ENCODE results near the gene TMEM94.
"Not testable (repeated sequence)": the region's sequence is repeated elsewhere in the genome, so short reads cannot be mapped to it uniquely, and the experiment has no call there.

TMEM94 gene

GRCh38 chr17:75445296-75445695, 11.1 kb upstream of the TMEM94 start:
- H3K4me3 ChIP-seq (ENCODE audit: low read length), result no peak overlapping the region
- TF ChIP-seq CTCF (IDR thresholded peaks at IDR 0.05; ENCODE audit: low read length) (no peak), EZH2 (optimal IDR thresholded peaks at IDR 0.05; ENCODE audit: low read depth, low read length) (no peak), EZH2phosphoT487 (IDR thresholded peaks at IDR 0.05; ENCODE audit: low read length) (no peak)
- H3K27ac ChIP-seq (ENCODE audit: low read length), result no peak overlapping the region
- no peaks in the 10 kb centered on the region for H3K9me3 ChIP-seq (replicated peaks; ENCODE audit: insufficient read depth, low read length)
- H2AFZ ChIP-seq (ENCODE audit: low read length), result no peak overlapping the region
- no peaks in the 10 kb centered on the region for H3K4me1 ChIP-seq (ENCODE audit: low read length)
- H4K20me1 ChIP-seq (ENCODE audit: insufficient read depth, low read length), result no peaks in the 10 kb centered on the region
- H3K36me3 ChIP-seq (replicated peaks; ENCODE audit: insufficient read depth, low read length), result no peaks in the 10 kb centered on the region
- H3F3A ChIP-seq (ENCODE audit: insufficient read depth, low read length), result no peaks in the 10 kb centered on the region
- H3K9me2 ChIP-seq (replicated peaks; ENCODE audit: insufficient read depth, low read length), result no peaks in the 10 kb centered on the region
- H3K27me3 ChIP-seq (replicated peaks; ENCODE audit: insufficient read depth, low read length), result no peaks in the 10 kb centered on the region
- H3K79me2 ChIP-seq (ENCODE audit: low read length), result no peaks in the 10 kb centered on the region
- no peak overlapping the region for H3K4me2 ChIP-seq (ENCODE audit: low read depth, low read length)
- no peak overlapping the region for H3K9ac ChIP-seq (ENCODE audit: low read length)
- DNase-seq, result no peak

GRCh38 chr17:75445896-75446295, 10.5 kb upstream of the TMEM94 start:
- H3K9me3 ChIP-seq (replicated peaks; ENCODE audit: insufficient read depth, low read length); H3K27ac ChIP-seq (ENCODE audit: low read length); H3K79me2 ChIP-seq (ENCODE audit: low read length); H3K4me3 ChIP-seq (ENCODE audit: low read length); H3F3A ChIP-seq (ENCODE audit: insufficient read depth, low read length); H3K27me3 ChIP-seq (replicated peaks; ENCODE audit: insufficient read depth, low read length); DNase-seq; H3K4me2 ChIP-seq (ENCODE audit: low read depth, low read length); H3K9ac ChIP-seq (ENCODE audit: low read length); H2AFZ ChIP-seq (ENCODE audit: low read length); H3K36me3 ChIP-seq (replicated peaks; ENCODE audit: insufficient read depth, low read length); H4K20me1 ChIP-seq (ENCODE audit: insufficient read depth, low read length); H3K9me2 ChIP-seq (replicated peaks; ENCODE audit: insufficient read depth, low read length); H3K4me1 ChIP-seq (ENCODE audit: low read length): not testable (repeated sequence)

- Histone ChIP-seq H3K9me3 (replicated peaks; ENCODE audit: insufficient read depth, low read length) (no peaks in the 10 kb centered on the region), H3K4me3 (ENCODE audit: low read length) (no peak overlapping the region), H3K27me3 (replicated peaks; ENCODE audit: insufficient read depth, low read length) (no peaks in the 10 kb centered on the region), H3K36me3 (replicated peaks; ENCODE audit: insufficient read depth, low read length) (no peaks in the 10 kb centered on the region), H2AFZ (ENCODE audit: low read length) (no peak overlapping the region), H3K9me2 (replicated peaks; ENCODE audit: insufficient read depth, low read length) (no peaks in the 10 kb centered on the region), H3F3A (ENCODE audit: insufficient read depth, low read length) (no peaks in the 10 kb centered on the region), H3K79me2 (ENCODE audit: low read length) (no peaks in the 10 kb centered on the region), H4K20me1 (ENCODE audit: insufficient read depth, low read length) (no peaks in the 10 kb centered on the region), H3K9ac (ENCODE audit: low read length) (no peak overlapping the region), H3K27ac (ENCODE audit: low read length) (no peak overlapping the region), H3K4me2 (ENCODE audit: low read depth, low read length) (no peak overlapping the region), H3K4me1 (ENCODE audit: low read length) (no peaks in the 10 kb centered on the region)
- no peak for TF ChIP-seq CTCF (IDR thresholded peaks at IDR 0.05; ENCODE audit: low read length)
- TF ChIP-seq EZH2phosphoT487 (IDR thresholded peaks at IDR 0.05; ENCODE audit: low read length), result no peak
- TF ChIP-seq EZH2 (optimal IDR thresholded peaks at IDR 0.05; ENCODE audit: low read depth, low read length), result no peak
- no peak for DNase-seq
These were observed 8.2 kb upstream of the TMEM94 start for GRCh38 chr17:75447951-75448856.

GRCh38 chr17:75450270-75450669, 6.2 kb upstream of the TMEM94 start:
- no peaks in the 10 kb centered on the region for H3K9me3 ChIP-seq (replicated peaks; ENCODE audit: insufficient read depth, low read length)
- H3F3A ChIP-seq (ENCODE audit: insufficient read depth, low read length), result no peaks in the 10 kb centered on the region
- no peaks in the 10 kb centered on the region for H3K36me3 ChIP-seq (replicated peaks; ENCODE audit: insufficient read depth, low read length)
- no peaks in the 10 kb centered on the region for H3K4me1 ChIP-seq (ENCODE audit: low read length)
- no peak for DNase-seq
- no peak overlapping the region for H3K4me3 ChIP-seq (ENCODE audit: low read length)
- no peak overlapping the region for H2AFZ ChIP-seq (ENCODE audit: low read length)
- no peaks in the 10 kb centered on the region for H3K27me3 ChIP-seq (replicated peaks; ENCODE audit: insufficient read depth, low read length)
- H3K9me2 ChIP-seq (replicated peaks; ENCODE audit: insufficient read depth, low read length), result no peaks in the 10 kb centered on the region
- no peak overlapping the region for H3K27ac ChIP-seq (ENCODE audit: low read length)
- H3K79me2 ChIP-seq (ENCODE audit: low read length), result no peaks in the 10 kb centered on the region
- no peaks in the 10 kb centered on the region for H4K20me1 ChIP-seq (ENCODE audit: insufficient read depth, low read length)
- TF ChIP-seq EZH2phosphoT487 (IDR thresholded peaks at IDR 0.05; ENCODE audit: low read length) (no peak), EZH2 (optimal IDR thresholded peaks at IDR 0.05; ENCODE audit: low read depth, low read length) (no peak), CTCF (IDR thresholded peaks at IDR 0.05; ENCODE audit: low read length) (no peak)
- no peak overlapping the region for H3K4me2 ChIP-seq (ENCODE audit: low read depth, low read length)
- no peak overlapping the region for H3K9ac ChIP-seq (ENCODE audit: low read length)

Data from MM.1S (cell line).